ENCODE results near the gene ZBTB20.

Gene ZBTB20

GRCh38 chr3:114356525-114356924, 790.6 kb downstream of the ZBTB20 start:
- H3K4me3 ChIP-seq (ENCODE audit: control insufficient read depth, low read depth, low read length), result no peak overlapping the region
- TF ChIP-seq, protein P1, sequence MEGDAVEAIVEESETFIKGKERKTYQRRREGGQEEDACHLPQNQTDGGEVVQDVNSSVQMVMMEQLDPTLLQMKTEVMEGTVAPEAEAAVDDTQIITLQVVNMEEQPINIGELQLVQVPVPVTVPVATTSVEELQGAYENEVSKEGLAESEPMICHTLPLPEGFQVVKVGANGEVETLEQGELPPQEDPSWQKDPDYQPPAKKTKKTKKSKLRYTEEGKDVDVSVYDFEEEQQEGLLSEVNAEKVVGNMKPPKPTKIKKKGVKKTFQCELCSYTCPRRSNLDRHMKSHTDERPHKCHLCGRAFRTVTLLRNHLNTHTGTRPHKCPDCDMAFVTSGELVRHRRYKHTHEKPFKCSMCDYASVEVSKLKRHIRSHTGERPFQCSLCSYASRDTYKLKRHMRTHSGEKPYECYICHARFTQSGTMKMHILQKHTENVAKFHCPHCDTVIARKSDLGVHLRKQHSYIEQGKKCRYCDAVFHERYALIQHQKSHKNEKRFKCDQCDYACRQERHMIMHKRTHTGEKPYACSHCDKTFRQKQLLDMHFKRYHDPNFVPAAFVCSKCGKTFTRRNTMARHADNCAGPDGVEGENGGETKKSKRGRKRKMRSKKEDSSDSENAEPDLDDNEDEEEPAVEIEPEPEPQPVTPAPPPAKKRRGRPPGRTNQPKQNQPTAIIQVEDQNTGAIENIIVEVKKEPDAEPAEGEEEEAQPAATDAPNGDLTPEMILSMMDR (IDR thresholded peaks at IDR 0.05; ENCODE audit: control insufficient read depth, insufficient read depth, low read depth, low read length, missing control alignments), result no peak
- DNase-seq (ENCODE audit: low read depth), result no peak

GRCh38 chr3:114356066-114356465, 791.0 kb downstream of the ZBTB20 start:
- TF ChIP-seq, protein P1 (IDR thresholded peaks at IDR 0.05; ENCODE audit: control insufficient read depth, insufficient read depth, low read depth, low read length, missing control alignments), result no peak
- H3K4me3 ChIP-seq (ENCODE audit: control insufficient read depth, low read depth, low read length), result no peak overlapping the region
- no peak for DNase-seq (ENCODE audit: low read depth)

GRCh38 chr3:114355653-114356052, 791.4 kb downstream of the ZBTB20 start:
- TF ChIP-seq, protein P1 (IDR thresholded peaks at IDR 0.05; ENCODE audit: control insufficient read depth, insufficient read depth, low read depth, low read length, missing control alignments), result no peak

DNA sequence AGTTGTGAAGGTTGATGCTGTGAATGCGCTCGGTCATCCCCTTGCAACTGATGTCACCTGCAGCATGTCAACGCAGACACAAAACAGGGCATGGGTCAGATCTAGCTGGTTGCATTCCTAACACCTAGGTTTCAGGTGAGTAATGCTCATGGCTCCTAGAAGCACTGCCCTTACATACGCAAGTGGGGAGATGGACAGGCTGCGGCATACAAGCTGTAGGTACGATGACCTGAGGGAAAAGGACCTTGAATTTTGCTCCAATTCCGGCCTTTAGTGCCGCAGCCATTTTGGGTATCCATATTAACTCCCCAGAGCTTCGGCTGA, 795.3 kb downstream of the ZBTB20 start:
- TF ChIP-seq, protein P1 (IDR thresholded peaks at IDR 0.05; ENCODE audit: control insufficient read depth, insufficient read depth, low read depth, low read length, missing control alignments), result no peak
- no peak for DNase-seq (ENCODE audit: low read depth)
- no peak overlapping the region for H3K4me3 ChIP-seq (ENCODE audit: control insufficient read depth, low read depth, low read length)

More at GRCh38 chr3:114355653-114356052, 791.4 kb downstream of the ZBTB20 start:
- no peak for DNase-seq (ENCODE audit: low read depth)
- no peak overlapping the region for H3K4me3 ChIP-seq (ENCODE audit: control insufficient read depth, low read depth, low read length)

DNA sequence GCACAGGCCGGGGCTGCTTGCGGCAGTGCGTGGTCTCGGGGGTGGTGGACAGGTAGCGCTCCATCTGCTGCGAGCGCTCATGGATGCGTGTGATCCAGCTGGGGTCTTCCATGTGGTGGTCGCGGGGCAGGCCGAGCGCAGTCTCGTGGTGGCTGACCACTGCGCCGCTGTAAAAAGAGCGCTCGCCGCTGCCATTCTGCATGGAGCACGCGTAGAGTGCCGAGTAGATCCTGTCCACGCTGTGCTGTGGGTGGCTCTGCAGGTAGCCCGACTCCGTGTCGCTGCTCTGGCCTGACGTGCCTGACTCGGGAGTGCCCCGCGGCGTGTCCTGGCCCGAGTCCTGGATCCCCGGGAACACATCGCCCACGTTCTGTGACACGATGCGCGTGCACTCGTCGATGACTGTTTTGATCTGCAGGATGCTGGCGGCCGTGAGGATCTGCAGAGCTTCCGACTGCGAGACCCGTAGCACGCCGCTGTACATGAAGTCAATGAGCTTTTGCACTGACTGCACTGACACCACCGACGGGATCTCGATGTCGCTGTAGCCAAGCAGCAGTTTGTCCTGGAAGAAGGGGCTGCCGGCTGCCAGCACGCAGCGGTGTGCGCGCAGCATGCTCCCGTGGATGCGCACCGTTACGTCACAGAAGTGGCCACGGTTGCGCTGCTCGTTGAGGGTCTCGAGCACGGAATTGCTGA, 795.8 kb downstream of the ZBTB20 start:
- H3K4me3 ChIP-seq (ENCODE audit: control insufficient read depth, low read depth, low read length), result no peak overlapping the region
- TF ChIP-seq, protein P1 (IDR thresholded peaks at IDR 0.05; ENCODE audit: control insufficient read depth, insufficient read depth, low read depth, low read length, missing control alignments), result no peak
- DNase-seq (ENCODE audit: low read depth), result no peak

- DNase-seq (ENCODE audit: low read depth), result no peak
- H3K4me3 ChIP-seq (ENCODE audit: control insufficient read depth, low read depth, low read length), result no peak overlapping the region
- TF ChIP-seq, protein P1 (IDR thresholded peaks at IDR 0.05; ENCODE audit: control insufficient read depth, insufficient read depth, low read depth, low read length, missing control alignments), result no peak
These were observed 796.4 kb downstream of the ZBTB20 start for GRCh38 chr3:114350690-114351089.
